DOHH2 (cell line): ENCODE results near the gene ANKRD65.

Experiments used
- H3F3A ChIP-seq: fragments of 200-600 bp; sonication (generic), shearing (Covaris generic); 2 replicates; pipeline ENCODE4 v1.6.0; 2016; ENCODE audit warnings: antibody characterized with exemption, mild to moderate bottlenecking; ENCODE audit not compliant: control insufficient read depth, insufficient read depth
- H3K27ac ChIP-seq: fragments of 200-600 bp; sonication (generic); 2 replicates; pipeline ENCODE4 v1.5.1; 2014; ENCODE audit warnings: low read depth, mild to moderate bottlenecking, low read length, moderate library complexity
- H3K27me3 ChIP-seq: fragments of 200-600 bp; sonication (generic); 2 replicates; pipeline ENCODE4 v1.6.1; 2014; ENCODE audit warnings: mild to moderate bottlenecking, low read length, mixed read lengths; ENCODE audit not compliant: control insufficient read depth
- H3K36me3 ChIP-seq: fragments of 200-600 bp; sonication (generic); 2 replicates; pipeline ENCODE4 v1.6.1; 2014; ENCODE audit warnings: mild to moderate bottlenecking, low read length, moderate library complexity, mixed read lengths; ENCODE audit not compliant: control insufficient read depth
- H3K4me1 ChIP-seq: fragments of 200-600 bp; sonication (generic); 2 replicates; pipeline ENCODE4 v1.6.1; 2014; ENCODE audit warnings: mild to moderate bottlenecking, low read length, mixed read lengths; ENCODE audit not compliant: control insufficient read depth
- H3K4me2 ChIP-seq: fragments of 200-600 bp; sonication (generic); 2 replicates; pipeline ENCODE4 v1.6.0; 2014; ENCODE audit warnings: mild to moderate bottlenecking, low read length, moderate library complexity
- H3K4me3 ChIP-seq: fragments of 200-600 bp; sonication (generic); 2 replicates; pipeline ENCODE4 v1.5.1; 2014; ENCODE audit warnings: mild to moderate bottlenecking, low read length, mixed read lengths
- H3K79me2 ChIP-seq: fragments of 200-600 bp; sonication (generic); 2 replicates; pipeline ENCODE4 v1.6.1; 2014; ENCODE audit warnings: mild to moderate bottlenecking, low read length, mixed read lengths; ENCODE audit not compliant: control insufficient read depth
- H3K9me2 ChIP-seq: fragments of 200-600 bp; sonication (generic); replicated peaks from 2 replicates; pipeline ENCODE4 v1.6.1; 2014; ENCODE audit warnings: mild to moderate bottlenecking, low read length, mixed read lengths; ENCODE audit not compliant: control insufficient read depth
- H3K9me3 ChIP-seq: fragments of 200-600 bp; sonication (generic); 2 replicates; pipeline ENCODE4 v1.6.1; 2014; ENCODE audit warnings: antibody characterized with exemption, low read length, mixed read lengths; ENCODE audit not compliant: control insufficient read depth, insufficient read depth
- H4K20me1 ChIP-seq: fragments of 200-600 bp; sonication (generic); 2 replicates; pipeline ENCODE4 v1.6.0; 2014; ENCODE audit warnings: low read depth, mild to moderate bottlenecking, antibody characterized with exemption, low read length, moderate library complexity; ENCODE audit not compliant: control insufficient read depth, insufficient read depth
- EZH2phosphoT487 ChIP-seq: fragments of 200-600 bp; sonication (generic); IDR thresholded peaks from 2 replicates; pipeline ENCODE4 v1.6.1; 2017; ENCODE audit warnings: borderline replicate concordance, mild to moderate bottlenecking, antibody characterized with exemption, low read length, moderate library complexity, mixed read lengths
- TF ChIP-seq, protein P1 (sequence below): fragments of 200-600 bp; sonication (generic); IDR thresholded peaks from one replicate; pipeline ENCODE4 v1.5.1; 2014; ENCODE audit warnings: antibody characterized with exemption, mild to moderate bottlenecking, low read depth, low read length; ENCODE audit not compliant: poor library complexity, severe bottlenecking

Gene ANKRD65

DNA sequence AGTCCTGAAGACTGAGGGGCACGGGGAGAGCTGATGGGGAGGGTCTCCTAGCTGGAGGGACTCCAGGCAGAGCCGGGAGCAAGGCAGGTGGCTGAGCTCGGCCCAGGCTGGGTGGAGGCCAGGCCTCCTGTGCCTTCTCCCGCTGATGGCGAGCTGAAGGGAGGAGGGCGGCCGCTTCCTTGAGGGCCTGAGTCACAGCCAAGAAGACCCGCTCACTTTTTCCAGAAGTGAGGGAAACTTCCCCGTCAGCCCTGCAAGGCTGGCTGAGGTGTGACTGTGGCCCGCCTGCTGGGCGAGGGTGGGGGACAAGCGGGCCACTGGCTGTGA lies 12.7 kb upstream of the ANKRD65 start:
- Histone ChIP-seq H3K27ac (no peak overlapping the region), H3K36me3 (no peaks in the 10 kb centered on the region), H3K27me3 (peaks cover 40% of the 10 kb centered on the region), H4K20me1 (no peaks in the 10 kb centered on the region), H3K9me2 (no peaks in the 10 kb centered on the region), H3K9me3 (no peaks in the 10 kb centered on the region), H3K79me2 (no peaks in the 10 kb centered on the region), H3K4me2 (no peak overlapping the region), H3K4me1 (0 out of 2 replicates have a peak, but pooled peaks cover 5% of the 10 kb centered on the region), H3K4me3 (no peak overlapping the region), H3F3A (no peaks in the 10 kb centered on the region)
- TF ChIP-seq, protein P1, sequence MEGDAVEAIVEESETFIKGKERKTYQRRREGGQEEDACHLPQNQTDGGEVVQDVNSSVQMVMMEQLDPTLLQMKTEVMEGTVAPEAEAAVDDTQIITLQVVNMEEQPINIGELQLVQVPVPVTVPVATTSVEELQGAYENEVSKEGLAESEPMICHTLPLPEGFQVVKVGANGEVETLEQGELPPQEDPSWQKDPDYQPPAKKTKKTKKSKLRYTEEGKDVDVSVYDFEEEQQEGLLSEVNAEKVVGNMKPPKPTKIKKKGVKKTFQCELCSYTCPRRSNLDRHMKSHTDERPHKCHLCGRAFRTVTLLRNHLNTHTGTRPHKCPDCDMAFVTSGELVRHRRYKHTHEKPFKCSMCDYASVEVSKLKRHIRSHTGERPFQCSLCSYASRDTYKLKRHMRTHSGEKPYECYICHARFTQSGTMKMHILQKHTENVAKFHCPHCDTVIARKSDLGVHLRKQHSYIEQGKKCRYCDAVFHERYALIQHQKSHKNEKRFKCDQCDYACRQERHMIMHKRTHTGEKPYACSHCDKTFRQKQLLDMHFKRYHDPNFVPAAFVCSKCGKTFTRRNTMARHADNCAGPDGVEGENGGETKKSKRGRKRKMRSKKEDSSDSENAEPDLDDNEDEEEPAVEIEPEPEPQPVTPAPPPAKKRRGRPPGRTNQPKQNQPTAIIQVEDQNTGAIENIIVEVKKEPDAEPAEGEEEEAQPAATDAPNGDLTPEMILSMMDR = no peak
- TF ChIP-seq EZH2phosphoT487 = no peak

DNA sequence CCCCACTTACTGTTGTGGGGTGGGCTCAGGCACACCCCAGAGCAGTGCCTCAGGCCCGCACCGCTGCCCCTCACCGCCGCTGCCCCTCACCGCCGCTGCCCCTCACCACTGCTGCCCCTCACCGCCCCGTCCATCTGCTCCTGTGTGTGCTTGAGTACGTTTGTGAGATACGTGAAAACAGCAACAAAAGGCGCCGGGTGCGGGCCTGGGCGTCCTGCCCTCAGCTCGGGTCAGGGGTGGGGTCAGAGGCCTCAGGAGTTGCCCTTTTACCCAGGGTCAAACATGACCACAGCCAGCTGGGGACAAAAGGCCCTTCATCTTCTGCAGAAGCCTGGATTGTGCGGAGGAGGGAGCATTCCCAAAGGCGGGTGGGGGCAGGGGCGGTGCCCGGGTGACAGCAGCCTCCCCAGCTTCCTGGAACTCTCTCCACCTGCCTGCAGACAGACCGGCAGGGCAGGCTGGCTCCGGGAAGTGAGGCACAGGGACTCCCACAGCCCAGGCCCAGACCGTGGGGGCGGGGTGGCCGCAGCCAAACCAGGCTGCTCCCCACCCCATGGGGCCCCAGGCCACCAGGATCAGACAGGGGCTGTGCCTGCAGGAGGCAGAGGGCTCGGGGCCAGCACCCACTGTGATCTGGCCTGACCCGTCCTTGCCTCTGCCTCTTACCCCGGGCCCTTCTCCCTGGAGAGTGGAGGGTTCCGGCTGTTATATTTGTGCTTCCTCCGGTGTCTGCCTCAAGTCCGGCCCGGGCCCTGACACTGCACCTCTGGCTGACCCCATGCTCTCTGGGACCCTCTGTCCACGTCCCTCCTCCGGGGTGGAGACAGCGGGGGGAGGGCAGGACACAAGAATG lies 12.1 kb upstream of the ANKRD65 start:
- H3K79me2 ChIP-seq = no peaks in the 10 kb centered on the region
- H3K4me1 ChIP-seq = 0 out of 2 replicates have a peak, but pooled peaks cover 5% of the 10 kb centered on the region
- TF ChIP-seq, protein P1 = no peak
- no peak for TF ChIP-seq EZH2phosphoT487
- H3K9me2 ChIP-seq = no peaks in the 10 kb centered on the region
- no peaks in the 10 kb centered on the region for H4K20me1 ChIP-seq
- no peaks in the 10 kb centered on the region for H3K36me3 ChIP-seq
- H3K27ac ChIP-seq = no peak overlapping the region
- H3K4me2 ChIP-seq = no peak overlapping the region
- no peak overlapping the region for H3K4me3 ChIP-seq
- no peaks in the 10 kb centered on the region for H3F3A ChIP-seq
- peaks cover 40% of the 10 kb centered on the region for H3K27me3 ChIP-seq
- H3K9me3 ChIP-seq = no peaks in the 10 kb centered on the region

DNA sequence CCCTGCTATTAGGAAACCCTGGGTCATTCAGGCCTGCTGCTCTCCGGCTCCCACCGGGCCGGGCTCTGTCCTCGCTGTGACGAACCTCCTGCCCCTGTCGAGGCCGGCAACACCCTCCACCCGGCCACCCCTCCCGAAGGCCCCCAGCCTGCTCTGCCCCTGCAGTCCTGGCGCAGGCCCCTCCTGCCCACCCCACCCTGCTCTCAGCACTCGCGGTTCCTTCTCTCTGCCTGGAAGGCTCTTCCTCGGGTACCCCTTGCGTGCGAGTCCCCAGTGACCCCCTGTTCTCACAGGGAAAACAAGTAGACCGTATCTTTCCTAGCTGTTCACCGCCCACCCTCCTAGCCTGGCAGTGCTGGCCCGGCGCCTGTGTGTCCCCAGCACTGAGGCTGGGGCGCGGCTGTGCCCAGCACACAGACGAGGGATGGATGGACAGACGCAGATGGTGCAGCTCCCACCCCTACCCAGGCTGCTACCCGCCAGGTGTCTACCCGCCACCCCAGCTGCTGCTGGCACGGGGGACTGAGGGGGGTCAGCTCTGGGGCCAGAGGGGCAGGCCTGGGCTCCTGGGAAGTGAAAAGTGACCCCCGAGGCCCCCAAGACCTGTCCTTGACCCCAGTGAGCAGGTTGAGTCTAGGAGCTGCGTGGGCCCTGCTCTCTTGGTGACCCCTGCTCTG lies 11.3 kb upstream of the ANKRD65 start:
- TF ChIP-seq, protein P1 = no peak
- TF ChIP-seq EZH2phosphoT487 = no peak
- Histone ChIP-seq H3K4me1 (0 out of 2 replicates have a peak, but pooled peaks cover 5% of the 10 kb centered on the region), H3K27ac (no peak overlapping the region), H3K27me3 (peaks cover 40% of the 10 kb centered on the region), H3K79me2 (no peaks in the 10 kb centered on the region), H3K36me3 (no peaks in the 10 kb centered on the region), H3F3A (no peaks in the 10 kb centered on the region), H3K4me2 (no peak overlapping the region), H3K9me3 (no peaks in the 10 kb centered on the region), H3K9me2 (no peaks in the 10 kb centered on the region), H3K4me3 (no peak overlapping the region), H4K20me1 (no peaks in the 10 kb centered on the region)
